ENCODE measurements around the gene LHPP. TPM values are rescaled to one million over a fixed set of nuclear protein-coding genes. Genes with fewer than 3 reads are reported as not detected.
"Not testable (repeated sequence)": the region's sequence is repeated elsewhere in the genome, so short reads cannot be mapped to it uniquely, and the experiment has no call there.

Gene LHPP
- total RNA-seq, 1 donor from 2014 or later, result 22.9 TPM

DNA sequence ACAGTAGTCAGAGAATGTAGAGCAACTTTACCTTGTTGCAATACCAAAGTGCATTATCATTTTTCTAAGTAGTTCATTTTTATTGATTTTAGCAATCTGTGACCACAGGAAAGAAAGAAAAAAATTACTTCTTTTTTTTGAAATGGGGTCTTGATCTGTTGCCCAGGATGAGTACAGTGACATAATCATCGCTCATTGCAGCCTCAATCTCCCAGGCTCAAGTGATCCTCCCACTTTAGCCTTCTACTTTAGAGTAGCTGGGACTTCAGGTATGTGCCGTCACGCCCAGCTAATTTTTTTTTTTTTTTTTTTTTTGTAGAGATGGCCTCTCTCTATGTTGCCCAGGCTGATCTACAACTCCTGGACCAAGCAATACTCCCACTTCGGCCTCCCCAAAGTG is 31.5 kb upstream of the LHPP start:
- ChIA-PET POLR2A (no interaction called here), CTCF (interaction anchor here (0.8 kb wide), 1 partner anchor 27 kb away, joined by 3 read pairs; no protein-coding TSS in a partner anchor)

DNA sequence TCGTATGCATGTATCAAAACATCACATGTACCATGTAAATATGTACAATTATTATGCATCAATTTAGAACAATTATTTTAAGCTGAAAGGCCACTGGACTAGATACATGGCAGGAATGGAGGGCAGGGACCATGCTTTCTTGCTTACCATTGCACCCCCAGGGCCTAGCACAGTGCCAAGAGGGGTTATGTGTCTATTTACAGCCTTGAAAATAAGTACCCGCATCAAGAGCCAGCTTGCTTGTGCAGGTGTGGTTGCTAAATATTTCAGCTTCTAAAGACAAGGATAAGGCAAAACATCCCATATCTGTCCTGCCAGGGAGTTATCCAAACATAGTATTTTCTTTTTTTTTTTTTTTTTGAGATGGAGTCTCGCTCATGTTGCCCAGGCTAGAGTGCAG is 28.2 kb upstream of the LHPP start:
- Mint-ChIP-seq H3K9me3 (no peaks in the 10 kb centered on the region), H3K4me3 (no peak overlapping the region), H3K4me1 (peaks cover 7% of the 10 kb centered on the region), H3K27ac (no peak overlapping the region), H3K27me3 (peaks cover 25% of the 10 kb centered on the region), H3K36me3 (ENCODE audit: low read depth) (no peaks in the 10 kb centered on the region)
- TF ChIP-seq, protein P1, sequence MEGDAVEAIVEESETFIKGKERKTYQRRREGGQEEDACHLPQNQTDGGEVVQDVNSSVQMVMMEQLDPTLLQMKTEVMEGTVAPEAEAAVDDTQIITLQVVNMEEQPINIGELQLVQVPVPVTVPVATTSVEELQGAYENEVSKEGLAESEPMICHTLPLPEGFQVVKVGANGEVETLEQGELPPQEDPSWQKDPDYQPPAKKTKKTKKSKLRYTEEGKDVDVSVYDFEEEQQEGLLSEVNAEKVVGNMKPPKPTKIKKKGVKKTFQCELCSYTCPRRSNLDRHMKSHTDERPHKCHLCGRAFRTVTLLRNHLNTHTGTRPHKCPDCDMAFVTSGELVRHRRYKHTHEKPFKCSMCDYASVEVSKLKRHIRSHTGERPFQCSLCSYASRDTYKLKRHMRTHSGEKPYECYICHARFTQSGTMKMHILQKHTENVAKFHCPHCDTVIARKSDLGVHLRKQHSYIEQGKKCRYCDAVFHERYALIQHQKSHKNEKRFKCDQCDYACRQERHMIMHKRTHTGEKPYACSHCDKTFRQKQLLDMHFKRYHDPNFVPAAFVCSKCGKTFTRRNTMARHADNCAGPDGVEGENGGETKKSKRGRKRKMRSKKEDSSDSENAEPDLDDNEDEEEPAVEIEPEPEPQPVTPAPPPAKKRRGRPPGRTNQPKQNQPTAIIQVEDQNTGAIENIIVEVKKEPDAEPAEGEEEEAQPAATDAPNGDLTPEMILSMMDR (IDR thresholded peaks at IDR 0.05), result no peak
- ATAC-seq (ENCODE audit: low read depth) (no peak), DNase-seq (no peak)
- ChIA-PET CTCF (no interaction called here), POLR2A (no interaction called here)
- intact Hi-C loops (cut with micrococcal nuclease), result no loop called here

More for the DNA sequence above, 31.5 kb upstream of the LHPP start:
- Mint-ChIP-seq H3K36me3 (ENCODE audit: low read depth) (no peaks in the 10 kb centered on the region), H3K4me1 (no peaks in the 10 kb centered on the region), H3K27ac (no peak overlapping the region), H3K9me3 (no peaks in the 10 kb centered on the region), H3K4me3 (no peak overlapping the region), H3K27me3 (peaks cover 23% of the 10 kb centered on the region)
- intact Hi-C loops (cut with micrococcal nuclease), result no loop called here
- DNase-seq (no peak), ATAC-seq (ENCODE audit: low read depth) (no peak)
- TF ChIP-seq, protein P1 (IDR thresholded peaks at IDR 0.05), result no peak

DNA sequence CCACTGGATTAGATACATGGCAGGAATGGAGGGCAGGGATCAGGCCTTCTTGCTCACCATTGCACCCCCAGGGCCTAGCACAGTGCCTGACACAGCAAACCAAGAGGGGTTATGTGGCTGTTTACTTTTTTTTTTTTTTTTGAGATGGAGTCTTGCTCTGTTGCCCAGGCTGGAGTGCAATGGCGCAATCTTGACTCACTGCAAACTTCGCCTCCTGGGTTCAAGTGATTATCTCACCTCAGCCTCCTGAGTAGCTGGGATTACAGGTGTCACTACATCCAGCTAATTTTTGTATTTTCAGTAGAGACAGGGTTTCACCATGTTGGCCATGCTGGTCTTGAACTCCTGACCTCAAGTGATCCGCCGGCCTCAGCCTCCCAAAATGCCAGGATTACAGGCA is 25.9 kb upstream of the LHPP start:
- H3K36me3 Mint-ChIP-seq (ENCODE audit: low read depth); CTCF ChIA-PET; H3K4me3 Mint-ChIP-seq; H3K27ac Mint-ChIP-seq; DNase-seq; ATAC-seq (ENCODE audit: low read depth); intact Hi-C loops (cut with micrococcal nuclease); H3K9me3 Mint-ChIP-seq; H3K4me1 Mint-ChIP-seq: not testable (repeated sequence)
- peaks cover 19% of the 10 kb centered on the region for H3K27me3 Mint-ChIP-seq
- POLR2A ChIA-PET, result interaction anchor here (0.7 kb wide), 1 partner anchor 463 kb away, joined by 3 read pairs; no protein-coding TSS in a partner anchor

DNA sequence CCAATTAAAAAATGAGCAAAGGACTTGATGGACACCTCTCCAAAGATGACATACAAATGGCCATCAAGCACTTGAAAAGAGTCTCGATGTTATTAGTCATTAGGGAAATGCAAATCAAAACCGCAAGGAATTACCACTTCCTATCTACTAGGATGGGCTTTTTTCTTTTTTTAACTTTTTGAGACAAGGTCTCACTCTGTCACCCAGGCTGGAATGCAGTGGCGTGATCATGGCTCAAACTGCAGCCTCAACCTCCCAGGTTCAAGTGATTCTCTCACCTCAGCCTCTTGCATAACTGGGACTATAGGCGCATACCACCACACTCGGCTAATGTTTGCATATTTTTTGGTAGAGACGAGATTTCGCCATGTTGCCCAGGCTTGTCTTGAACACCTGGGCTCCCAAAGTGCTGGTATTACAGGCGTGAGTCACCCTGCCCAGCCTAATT is 25.4 kb upstream of the LHPP start:
- H3K27ac Mint-ChIP-seq, result no peak overlapping the region
- peak; percentile 60 for ATAC-seq (ENCODE audit: low read depth)
- no peaks in the 10 kb centered on the region for H3K9me3 Mint-ChIP-seq
- intact Hi-C loops (cut with micrococcal nuclease), result no loop called here
- TF ChIP-seq, protein P1 (IDR thresholded peaks at IDR 0.05), result no peak
- H3K4me3 Mint-ChIP-seq, result peak overlapping the region; percentile 32
- DNase-seq, result no peak
- peaks cover 7% of the 10 kb centered on the region for H3K4me1 Mint-ChIP-seq
- H3K27me3 Mint-ChIP-seq, result peaks cover 18% of the 10 kb centered on the region
- ChIA-PET CTCF (no interaction called here), POLR2A (interaction anchor here (0.6 kb wide), 1 partner anchor 39 kb away, joined by 4 read pairs; no protein-coding TSS in a partner anchor)
- no peaks in the 10 kb centered on the region for H3K36me3 Mint-ChIP-seq (ENCODE audit: low read depth)

DNA sequence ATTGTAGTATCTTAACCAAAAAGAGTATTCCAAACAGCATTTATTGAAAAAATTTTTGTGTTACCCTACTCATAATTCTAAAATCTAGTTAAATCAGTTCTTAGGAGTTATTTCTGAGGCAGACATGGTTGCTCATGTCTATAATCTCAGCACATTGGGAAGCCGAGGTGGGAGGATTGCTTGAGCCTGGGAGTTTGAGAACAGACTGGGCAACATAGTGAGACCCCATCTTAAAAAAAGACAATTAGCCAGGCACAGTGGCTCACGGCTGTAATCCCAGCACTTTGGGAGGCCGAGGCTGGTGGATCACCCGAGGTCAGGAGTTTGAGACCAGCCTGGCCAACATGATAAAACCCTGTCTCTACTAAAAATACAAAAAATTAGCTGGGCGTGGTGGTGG is 19.9 kb upstream of the LHPP start:
- CTCF ChIA-PET; H3K27ac Mint-ChIP-seq; H3K4me1 Mint-ChIP-seq; ATAC-seq (ENCODE audit: low read depth); H3K36me3 Mint-ChIP-seq (ENCODE audit: low read depth); H3K4me3 Mint-ChIP-seq; DNase-seq; H3K9me3 Mint-ChIP-seq; POLR2A ChIA-PET: not testable (repeated sequence)
- intact Hi-C loops (cut with micrococcal nuclease), result loop anchor here (10.0 kb wide), 1 partner anchor 1297 kb away; the partner anchor contains the start of gene HMX2
- H3K27me3 Mint-ChIP-seq, result peaks cover 34% of the 10 kb centered on the region

DNA sequence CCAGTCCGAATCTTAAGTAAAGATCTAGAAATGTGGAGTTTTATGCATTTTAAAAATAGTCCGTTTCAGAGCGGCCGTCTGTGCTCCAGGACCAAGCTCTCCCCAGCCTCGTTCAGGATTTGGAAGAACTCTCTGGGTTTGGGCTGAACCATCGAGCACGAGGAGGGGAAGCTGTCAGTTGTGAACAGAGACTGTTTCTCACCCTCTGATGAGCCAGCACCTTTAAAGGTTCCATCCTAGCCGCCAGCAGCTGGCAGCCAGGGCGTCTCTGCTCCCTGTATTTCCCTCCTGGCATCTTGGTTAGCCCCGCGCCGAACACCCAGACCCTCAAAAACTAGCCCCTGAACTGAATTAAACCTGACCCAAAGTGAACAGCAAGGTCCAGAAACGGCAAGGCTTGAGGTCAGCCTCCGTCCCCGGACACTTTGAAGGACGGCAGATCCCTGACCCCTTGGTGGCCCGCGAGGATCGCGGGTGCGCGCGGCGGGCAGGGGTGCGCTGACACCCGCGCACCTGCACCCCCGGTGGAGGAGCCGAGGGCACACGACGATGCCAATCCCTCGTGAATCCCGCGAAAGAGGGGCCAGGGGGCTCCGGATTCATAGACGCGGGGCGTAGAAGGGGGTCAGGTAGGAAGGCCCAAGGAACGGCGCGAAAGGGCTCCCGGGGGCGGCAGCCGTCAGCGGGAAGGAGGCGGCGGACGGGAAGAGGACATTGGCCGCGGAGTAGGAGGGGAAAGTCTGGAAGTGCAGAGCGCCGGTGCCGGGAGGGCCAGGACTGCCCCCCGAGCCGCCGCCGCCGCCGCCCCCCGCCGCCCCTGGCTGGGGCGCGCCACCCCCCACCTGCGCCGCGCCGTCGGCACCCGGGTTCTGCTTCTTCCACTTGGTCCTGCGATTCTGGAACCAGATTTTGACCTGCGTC is 14.5 kb upstream of the LHPP start:
- Mint-ChIP-seq H3K27me3 (peaks cover 60% of the 10 kb centered on the region), H3K9me3 (no peaks in the 10 kb centered on the region), H3K4me1 (peaks cover 33% of the 10 kb centered on the region), H3K27ac (no peak overlapping the region), H3K36me3 (ENCODE audit: low read depth) (no peaks in the 10 kb centered on the region), H3K4me3 (peak overlapping the region; percentile 48)
- ChIA-PET CTCF (no interaction called here), POLR2A (no interaction called here)
- DNase-seq, result no peak
- intact Hi-C loops (cut with micrococcal nuclease), result loop anchor here (10.0 kb wide), 1 partner anchor 1302 kb away; the partner anchor contains the start of gene HMX2
- TF ChIP-seq, protein P1 (IDR thresholded peaks at IDR 0.05), result no peak
- ATAC-seq (ENCODE audit: low read depth), result no peak

Measured in activated B cell treated with CpG ODN at 0.5 μM for 24 hours (primary cell).